Measurements from ENCODE around the gene FAM114A2. TPM values are rescaled to one million over a fixed set of nuclear protein-coding genes. Genes with fewer than 3 reads are reported as not detected.

FAM114A2 gene
- polyA plus RNA-seq, 1 of the 3 experiments (the other 2 are of a cell fraction): 9.0 TPM

- no peak for TF ChIP-seq SIN3A (IDR thresholded peaks at IDR 0.05; ENCODE audit: borderline replicate concordance, low read depth, low read length)
- no peak for TF ChIP-seq GABPA (IDR thresholded peaks at IDR 0.05; ENCODE audit: low read depth)
- TF ChIP-seq REST (IDR thresholded peaks at IDR 0.05; ENCODE audit: low read depth, low read length): no peak
- TF ChIP-seq, protein P1, sequence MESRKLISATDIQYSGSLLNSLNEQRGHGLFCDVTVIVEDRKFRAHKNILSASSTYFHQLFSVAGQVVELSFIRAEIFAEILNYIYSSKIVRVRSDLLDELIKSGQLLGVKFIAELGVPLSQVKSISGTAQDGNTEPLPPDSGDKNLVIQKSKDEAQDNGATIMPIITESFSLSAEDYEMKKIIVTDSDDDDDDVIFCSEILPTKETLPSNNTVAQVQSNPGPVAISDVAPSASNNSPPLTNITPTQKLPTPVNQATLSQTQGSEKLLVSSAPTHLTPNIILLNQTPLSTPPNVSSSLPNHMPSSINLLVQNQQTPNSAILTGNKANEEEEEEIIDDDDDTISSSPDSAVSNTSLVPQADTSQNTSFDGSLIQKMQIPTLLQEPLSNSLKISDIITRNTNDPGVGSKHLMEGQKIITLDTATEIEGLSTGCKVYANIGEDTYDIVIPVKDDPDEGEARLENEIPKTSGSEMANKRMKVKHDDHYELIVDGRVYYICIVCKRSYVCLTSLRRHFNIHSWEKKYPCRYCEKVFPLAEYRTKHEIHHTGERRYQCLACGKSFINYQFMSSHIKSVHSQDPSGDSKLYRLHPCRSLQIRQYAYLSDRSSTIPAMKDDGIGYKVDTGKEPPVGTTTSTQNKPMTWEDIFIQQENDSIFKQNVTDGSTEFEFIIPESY (IDR thresholded peaks at IDR 0.05; ENCODE audit: borderline replicate concordance, low read depth): no peak
- TF ChIP-seq TEAD4 (IDR thresholded peaks at IDR 0.05; ENCODE audit: borderline replicate concordance, insufficient read depth): no peak
- no peak for TF ChIP-seq JUND (IDR thresholded peaks at IDR 0.05)
- no peak for TF ChIP-seq PBX3 (IDR thresholded peaks at IDR 0.05)
- TF ChIP-seq ELF1 (IDR thresholded peaks at IDR 0.05): no peak
- TF ChIP-seq RAD21 (IDR thresholded peaks at IDR 0.05; ENCODE audit: low read length): no peak
- TF ChIP-seq RCOR1 (IDR thresholded peaks at IDR 0.05; ENCODE audit: low read length): no peak
- Histone ChIP-seq H3K79me2 (ENCODE audit: insufficient read depth) (no peaks in the 10 kb centered on the region), H3K27me3 (ENCODE audit: insufficient read depth) (no peaks in the 10 kb centered on the region), H2AFZ (ENCODE audit: low read depth) (no peak overlapping the region), H3K4me2 (no peak overlapping the region), H4K20me1 (ENCODE audit: insufficient read depth) (no peaks in the 10 kb centered on the region), H3K27ac (ENCODE audit: low read depth in 2 of 2, low read length in 1 of 2) (no peak overlapping the region), H3F3A (replicated peaks; ENCODE audit: insufficient read depth) (no peaks in the 10 kb centered on the region), H3K4me3 (ENCODE audit: low read depth in 2 of 2, low read length in 1 of 2) (no peak overlapping the region), H3K4me1 (ENCODE audit: control insufficient read depth in 1 of 2, insufficient read depth in 2 of 2, low read depth in 1 of 2, low read length in 1 of 2) (no peaks in the 10 kb centered on the region), H3K9me3 (no peaks in the 10 kb centered on the region), H3K9me2 (no peaks in the 10 kb centered on the region), H3K36me3 (replicated peaks in 1 of 2; ENCODE audit: control insufficient read depth in 1 of 2, insufficient read depth in 2 of 2, low read length in 1 of 2) (peaks cover 12 to 15% of the 10 kb centered on the region in 2 experiments), H3K9ac (no peak overlapping the region)
- ChIA-PET POLR2A (no interaction called here), CTCF (interaction anchor here (1.5 to 3.6 kb wide), 3 partner anchors 14 to 84 kb away, joined by 6 to 22 read pairs (median 7); no protein-coding TSS in a partner anchor)
- WGBS (ENCODE audit: low lambda C conversion rate): 88% methylated on average over 5 of the region's 5 CpGs
- DNase-seq: no peak
These were observed 50.2 kb downstream of the FAM114A2 start for GRCh38 chr5:153988510-153988909.

GRCh38 chr5:153987301-153987700 is 51.4 kb downstream of the FAM114A2 start:
- no peaks in the 10 kb centered on the region for H3F3A ChIP-seq (replicated peaks; ENCODE audit: insufficient read depth)
- ChIA-PET CTCF (interaction anchor here (1.5 to 3.6 kb wide), 2 partner anchors 13 to 22 kb away, joined by 7 to 22 read pairs; no protein-coding TSS in a partner anchor), POLR2A (no interaction called here)
- DNase-seq: no peak
- H3K4me3 ChIP-seq (ENCODE audit: low read depth in 2 of 2, low read length in 1 of 2): no peak overlapping the region
- no peaks in the 10 kb centered on the region for H3K9me3 ChIP-seq
- WGBS (ENCODE audit: low lambda C conversion rate): 76% methylated on average over 2 of the region's 2 CpGs
- peaks cover 9% of the 10 kb centered on the region in 2 experiments for H3K36me3 ChIP-seq (replicated peaks in 1 of 2; ENCODE audit: control insufficient read depth in 1 of 2, insufficient read depth in 2 of 2, low read length in 1 of 2)
- H3K9me2 ChIP-seq: no peaks in the 10 kb centered on the region
- H4K20me1 ChIP-seq (ENCODE audit: insufficient read depth): no peaks in the 10 kb centered on the region
- H3K4me2 ChIP-seq: no peak overlapping the region
- H3K27me3 ChIP-seq (ENCODE audit: insufficient read depth): no peaks in the 10 kb centered on the region
- no peak overlapping the region for H3K27ac ChIP-seq (ENCODE audit: low read depth in 2 of 2, low read length in 1 of 2)
- H3K9ac ChIP-seq: no peak overlapping the region
- no peaks in the 10 kb centered on the region for H3K4me1 ChIP-seq (ENCODE audit: control insufficient read depth in 1 of 2, insufficient read depth in 2 of 2, low read depth in 1 of 2, low read length in 1 of 2)
- no peaks in the 10 kb centered on the region for H3K79me2 ChIP-seq (ENCODE audit: insufficient read depth)
- no peak overlapping the region for H2AFZ ChIP-seq (ENCODE audit: low read depth)
- TF ChIP-seq RCOR1 (IDR thresholded peaks at IDR 0.05; ENCODE audit: low read length) (no peak), TAF1 (IDR thresholded peaks at IDR 0.05; ENCODE audit: borderline replicate concordance, low read depth, low read length) (no peak), FOXM1 (IDR thresholded peaks at IDR 0.05; ENCODE audit: low read depth) (no peak), NRF1 (IDR thresholded peaks at IDR 0.05; ENCODE audit: low read depth, low read length) (no peak), CHD2 (IDR thresholded peaks at IDR 0.05; ENCODE audit: low read length, partially characterized antibody) (no peak), PBX3 (IDR thresholded peaks at IDR 0.05) (no peak), SIN3A (IDR thresholded peaks at IDR 0.05; ENCODE audit: borderline replicate concordance, low read depth, low read length) (no peak), RFX5 (IDR thresholded peaks at IDR 0.05; ENCODE audit: low read length) (no peak)

All from SK-N-SH (cell line).